LNCAP (cell line): ENCODE results near the gene FARSA.

Experiments used
- TF ChIP-seq, protein P1 (sequence below): fragments of 450-650 bp; IDR thresholded peaks from 2 replicates; pipeline ENCODE4 v1.5.1; 2017; ENCODE audit warnings: mild to moderate bottlenecking

The FARSA gene

DNA sequence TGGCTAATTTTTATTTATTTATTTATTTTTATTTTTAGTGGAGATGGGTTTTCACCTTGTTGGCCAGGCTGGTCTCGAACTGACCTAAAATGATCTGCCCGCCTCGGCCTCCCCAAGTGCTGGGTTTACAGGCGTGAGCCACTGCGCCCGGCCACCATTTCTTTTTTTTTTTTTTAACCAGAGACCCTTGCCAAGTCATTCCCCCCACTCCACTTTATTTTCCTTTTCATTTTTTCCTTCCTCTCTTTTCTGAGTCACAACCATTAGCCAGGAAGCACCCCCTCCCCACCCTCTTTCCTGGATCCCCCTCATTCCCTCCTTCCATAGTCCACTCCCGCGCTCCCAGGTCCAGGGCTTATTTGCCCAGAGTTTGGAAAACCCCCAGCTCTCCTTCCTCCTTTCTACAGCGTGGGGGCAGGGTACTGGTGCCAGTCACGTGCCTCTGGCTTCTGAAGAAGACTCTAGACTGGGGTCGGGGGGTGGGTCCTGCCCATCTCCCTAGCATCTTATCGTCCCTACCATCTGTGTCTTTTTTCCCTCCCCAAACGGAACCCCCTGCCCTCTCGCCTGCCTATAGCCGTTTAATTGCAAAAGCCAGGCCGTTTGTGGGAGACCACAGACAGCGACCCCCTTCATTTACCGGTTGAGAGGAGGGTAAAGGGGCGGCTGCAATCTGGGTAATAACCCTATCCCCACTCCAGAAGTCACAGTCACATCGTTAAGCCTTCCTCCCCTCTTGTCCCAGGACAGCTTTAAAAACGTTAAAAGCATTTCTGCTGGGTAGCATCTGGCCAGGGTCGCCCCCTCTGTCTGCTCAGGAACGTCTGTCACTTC lies 3.8 kb upstream of the FARSA start:
- TF ChIP-seq, protein P1, sequence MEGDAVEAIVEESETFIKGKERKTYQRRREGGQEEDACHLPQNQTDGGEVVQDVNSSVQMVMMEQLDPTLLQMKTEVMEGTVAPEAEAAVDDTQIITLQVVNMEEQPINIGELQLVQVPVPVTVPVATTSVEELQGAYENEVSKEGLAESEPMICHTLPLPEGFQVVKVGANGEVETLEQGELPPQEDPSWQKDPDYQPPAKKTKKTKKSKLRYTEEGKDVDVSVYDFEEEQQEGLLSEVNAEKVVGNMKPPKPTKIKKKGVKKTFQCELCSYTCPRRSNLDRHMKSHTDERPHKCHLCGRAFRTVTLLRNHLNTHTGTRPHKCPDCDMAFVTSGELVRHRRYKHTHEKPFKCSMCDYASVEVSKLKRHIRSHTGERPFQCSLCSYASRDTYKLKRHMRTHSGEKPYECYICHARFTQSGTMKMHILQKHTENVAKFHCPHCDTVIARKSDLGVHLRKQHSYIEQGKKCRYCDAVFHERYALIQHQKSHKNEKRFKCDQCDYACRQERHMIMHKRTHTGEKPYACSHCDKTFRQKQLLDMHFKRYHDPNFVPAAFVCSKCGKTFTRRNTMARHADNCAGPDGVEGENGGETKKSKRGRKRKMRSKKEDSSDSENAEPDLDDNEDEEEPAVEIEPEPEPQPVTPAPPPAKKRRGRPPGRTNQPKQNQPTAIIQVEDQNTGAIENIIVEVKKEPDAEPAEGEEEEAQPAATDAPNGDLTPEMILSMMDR, result no peak

DNA sequence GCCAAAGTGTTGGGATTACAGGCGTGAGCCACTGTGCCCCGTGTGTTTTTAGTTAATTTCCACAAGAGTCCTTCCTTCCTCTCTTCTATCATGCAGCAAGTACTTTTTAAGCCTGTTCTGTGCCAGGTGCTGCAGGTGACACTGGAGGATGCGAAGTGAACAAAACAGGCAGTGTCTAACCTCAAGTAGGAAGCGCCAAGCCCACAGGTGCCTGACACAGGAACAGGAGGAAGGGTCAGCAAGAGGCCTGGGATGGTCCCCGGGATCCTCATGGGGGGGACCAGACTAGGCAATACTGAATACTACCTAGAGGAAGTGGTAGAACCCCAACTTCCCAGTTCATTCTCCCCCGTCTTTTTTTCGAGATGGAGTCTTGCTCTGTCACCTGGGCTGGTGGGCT lies 3.1 kb upstream of the FARSA start:
- TF ChIP-seq, protein P1, result no peak

DNA sequence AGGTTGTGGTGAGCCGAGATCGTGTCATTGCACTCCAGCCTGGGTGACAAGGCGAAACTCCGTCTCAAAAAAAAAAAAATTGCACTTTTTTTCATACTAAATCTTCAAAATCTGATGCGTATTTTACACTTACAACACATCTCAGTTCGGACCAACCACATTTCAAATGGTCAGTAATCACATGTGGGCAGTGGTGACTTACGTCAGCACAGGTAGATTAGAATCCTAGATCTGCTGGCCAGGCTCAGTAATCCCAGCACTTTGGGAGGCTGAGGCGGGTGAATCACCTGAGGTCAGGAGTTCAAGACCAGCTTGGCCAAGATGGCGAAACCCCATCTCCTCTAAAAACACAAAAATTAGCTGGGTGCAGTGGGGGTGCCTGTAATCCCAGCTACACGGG lies 1.6 kb upstream of the FARSA start:
- TF ChIP-seq, protein P1, result no peak

DNA sequence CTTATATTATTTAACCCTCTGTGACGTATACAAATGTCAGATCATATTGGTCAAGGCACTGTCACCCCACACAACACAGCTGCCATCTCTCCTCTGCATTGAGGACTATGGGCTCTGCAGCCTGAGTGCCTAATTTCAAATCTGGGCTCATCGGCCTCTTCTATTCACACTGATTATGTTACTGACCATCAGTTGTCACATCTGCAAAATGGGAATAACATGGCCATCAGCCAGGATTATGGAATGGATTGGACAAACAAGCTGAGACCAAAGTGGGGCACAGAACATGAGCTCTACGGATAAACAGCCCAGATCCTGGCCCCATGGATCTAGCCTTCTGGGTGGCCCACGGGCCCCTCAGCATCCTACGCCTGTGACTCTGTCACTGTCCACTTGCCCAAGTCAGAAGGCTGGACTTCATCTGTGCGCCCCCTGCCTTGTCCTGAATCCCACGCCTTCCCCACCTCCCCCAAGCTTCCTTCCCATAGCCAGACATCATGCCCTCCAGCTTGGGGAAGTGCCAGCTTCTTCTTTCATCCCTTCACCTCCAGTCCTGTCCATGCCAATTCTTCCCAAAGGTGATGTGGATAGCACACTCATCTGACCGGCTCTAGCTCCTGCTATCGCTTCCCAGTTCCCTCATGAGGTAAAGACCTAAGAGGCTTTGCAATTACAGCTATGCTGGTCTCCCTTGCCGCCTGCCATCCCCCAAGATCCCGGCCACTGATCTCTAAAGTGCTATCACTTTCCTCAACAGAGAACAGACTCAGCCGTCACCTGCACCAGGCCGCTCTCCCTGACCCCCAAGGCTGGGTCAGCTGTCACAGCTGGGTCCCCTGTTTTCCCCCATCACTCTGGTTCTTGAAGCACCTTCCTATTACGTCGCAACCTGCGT lies 872 bp downstream of the FARSA start:
- TF ChIP-seq, protein P1, result no peak

DNA sequence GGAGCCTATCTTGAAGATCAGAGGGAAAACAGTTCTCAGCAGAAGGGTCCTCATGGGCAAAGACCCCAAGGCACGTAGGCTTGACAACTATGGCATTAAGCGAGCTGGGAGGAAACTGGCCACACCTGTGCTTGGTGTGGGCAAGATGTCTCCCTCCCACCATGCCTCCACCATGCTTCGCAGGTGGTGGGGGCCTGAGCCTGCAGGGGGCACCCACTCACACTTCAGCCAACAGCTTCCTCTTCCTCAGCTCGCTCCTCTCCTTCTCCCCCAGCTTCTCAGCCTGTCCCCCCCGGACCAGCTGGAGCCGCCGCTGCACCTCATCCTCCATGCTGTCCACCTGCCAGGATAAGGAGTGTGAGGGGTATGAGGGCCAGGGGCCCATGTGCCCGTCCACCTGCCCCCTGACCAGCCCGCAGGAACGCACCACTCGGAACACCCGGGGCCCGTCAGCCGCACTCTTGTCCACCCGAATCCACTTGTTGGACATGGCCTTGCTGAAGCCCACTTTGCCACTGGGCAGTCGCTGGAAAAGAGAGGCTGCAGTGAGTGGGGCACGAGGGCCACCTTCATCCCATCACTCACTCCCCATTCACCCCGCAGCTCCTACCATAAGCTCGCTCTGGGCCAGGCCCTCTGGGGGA lies 3.4 kb downstream of the FARSA start:
- TF ChIP-seq, protein P1, result no peak

DNA sequence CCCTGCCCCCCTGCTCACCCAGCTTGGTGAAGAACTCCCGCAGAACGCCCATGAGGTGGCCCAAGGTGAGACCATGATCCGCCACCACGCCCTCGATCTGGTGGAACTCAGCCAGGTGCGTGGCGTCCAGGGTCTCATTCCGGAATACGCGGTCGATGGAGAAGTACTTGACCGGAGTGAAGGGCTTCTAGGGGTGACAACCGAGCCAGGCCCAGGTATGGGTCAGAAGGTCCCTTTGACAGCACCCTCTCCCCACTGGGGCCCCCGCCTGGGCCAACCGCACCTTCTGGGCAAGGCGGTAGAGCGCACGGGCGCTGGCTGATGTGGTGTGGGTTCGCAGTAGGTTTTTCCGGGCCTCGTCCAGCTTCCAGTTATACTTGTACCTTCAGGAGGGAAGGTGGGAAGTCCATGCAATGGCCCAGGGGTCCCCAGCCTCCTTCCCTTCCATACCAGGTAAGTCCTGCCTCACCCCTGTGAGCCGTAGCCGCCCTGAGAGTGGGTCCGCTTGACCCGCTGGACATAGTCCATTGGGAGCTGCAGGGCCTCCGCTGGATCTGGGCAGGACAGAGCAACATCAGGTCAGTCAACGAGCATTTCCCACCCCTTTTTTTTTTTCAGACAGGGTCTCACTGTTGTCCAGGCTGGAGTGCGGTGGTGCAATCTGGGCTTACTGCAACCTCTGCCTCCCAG lies 8.7 kb downstream of the FARSA start:
- TF ChIP-seq, protein P1, result no peak

DNA sequence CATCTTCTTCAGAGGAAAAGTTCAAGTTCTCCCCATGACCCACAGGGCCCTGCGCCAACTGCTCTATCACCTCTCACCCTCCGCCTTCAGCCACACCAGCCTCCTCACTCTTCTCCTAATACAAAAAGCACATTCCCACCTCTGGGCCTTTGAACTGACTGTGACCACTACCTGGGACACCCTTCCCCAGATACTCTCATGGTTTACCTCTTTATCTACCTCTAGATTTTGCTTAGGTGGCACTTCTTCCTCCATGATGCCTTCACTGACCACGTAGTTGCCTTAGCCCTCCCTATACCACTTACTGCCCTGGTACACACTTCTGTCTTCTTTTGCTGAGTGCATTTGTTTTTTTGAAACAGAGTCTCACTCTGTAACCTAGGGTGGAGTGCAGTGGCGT lies 10.6 kb downstream of the FARSA start:
- TF ChIP-seq, protein P1, result no peak
